Measurements from ENCODE around the gene CELF1.
"Not testable (repeated sequence)": the region's sequence is repeated elsewhere in the genome, so short reads cannot be mapped to it uniquely, and the experiment has no call there.

The CELF1 gene

DNA sequence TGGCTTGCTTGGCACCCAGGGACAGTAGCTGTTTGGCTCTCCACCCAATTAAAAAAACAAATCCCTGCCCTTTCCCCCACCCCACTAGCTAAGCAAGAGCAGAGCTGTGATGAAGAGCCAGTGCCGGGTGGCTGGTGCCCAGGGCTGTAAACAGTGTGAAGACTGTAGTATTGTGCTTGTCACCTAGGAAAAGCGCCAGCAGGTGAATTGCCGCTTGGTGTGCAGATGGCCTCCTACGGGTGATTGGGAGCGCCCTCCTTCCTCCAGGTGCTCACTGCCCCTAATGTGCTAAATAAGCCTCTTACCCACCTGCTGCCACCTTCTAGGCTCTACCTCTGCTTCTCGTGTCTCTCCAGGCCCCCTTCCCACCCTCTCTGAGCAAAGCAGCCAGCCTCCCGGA, 85.6 kb downstream of the CELF1 start:
- H3K27ac ChIP-seq, result peak overlapping the region in 15 of 21 experiments; percentile 6 to 82 (median 46)
- no peak overlapping the region for H3K4me3 ChIP-seq

DNA sequence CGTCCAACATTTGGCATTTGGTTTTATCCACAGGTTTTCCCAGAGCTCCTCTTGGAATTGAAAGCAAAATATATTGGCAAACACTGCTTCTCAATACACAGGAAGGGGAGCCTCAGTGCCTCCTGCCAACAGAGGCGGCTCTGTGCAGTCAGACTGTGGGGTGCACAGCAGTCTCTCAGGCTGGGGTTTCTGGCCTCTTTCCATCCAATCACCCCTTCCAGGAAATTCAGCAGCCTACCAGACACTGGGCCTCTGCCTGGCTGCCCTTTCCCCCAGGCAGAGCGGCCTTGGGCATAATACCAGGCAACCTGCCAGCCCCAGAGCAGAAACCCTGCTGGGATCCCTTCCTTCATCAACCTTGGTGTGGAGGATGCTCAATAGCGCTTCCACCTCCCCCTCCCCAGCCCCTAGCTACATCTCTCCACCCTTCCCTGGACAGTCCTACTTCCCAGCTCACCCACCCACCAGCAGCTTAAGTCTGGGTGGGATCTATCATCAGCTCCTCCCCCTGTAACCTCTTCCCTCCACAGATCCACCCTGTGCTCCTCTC, 86.2 kb downstream of the CELF1 start:
- no peak overlapping the region for H3K4me3 ChIP-seq
- peak overlapping the region in 16 of 21 experiments; percentile 6 to 82 (median 46) for H3K27ac ChIP-seq

GRCh38 chr11:47466201-47466600, 86.7 kb downstream of the CELF1 start:
- peak overlapping the region in 13 of 21 experiments; percentile 6 to 67 (median 45) for H3K27ac ChIP-seq
- no peak overlapping the region for H3K4me3 ChIP-seq

DNA sequence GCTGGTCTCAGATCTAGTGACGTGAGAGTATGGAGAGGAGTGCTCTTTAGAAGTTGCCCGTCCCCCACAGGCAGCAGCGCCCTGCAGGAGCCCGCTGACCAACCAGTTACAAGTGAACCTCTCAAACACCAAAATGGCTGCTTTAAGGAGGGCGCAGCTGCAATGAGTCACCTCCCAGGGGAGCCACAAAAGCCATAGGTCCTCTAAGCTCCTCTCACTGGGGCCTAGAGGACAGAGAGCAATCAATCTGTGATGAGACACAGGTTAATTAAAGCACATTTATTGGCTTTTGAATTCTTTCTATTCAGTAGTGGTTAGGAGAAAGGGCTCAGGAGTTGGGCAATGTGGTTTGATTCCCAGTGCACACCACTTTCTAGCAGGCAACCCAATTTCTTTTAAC, 88.4 kb downstream of the CELF1 start:
- Histone ChIP-seq H3K27ac (peak overlapping the region in 1 of 21 experiments; percentile 30), H3K4me3 (no peak overlapping the region)

DNA sequence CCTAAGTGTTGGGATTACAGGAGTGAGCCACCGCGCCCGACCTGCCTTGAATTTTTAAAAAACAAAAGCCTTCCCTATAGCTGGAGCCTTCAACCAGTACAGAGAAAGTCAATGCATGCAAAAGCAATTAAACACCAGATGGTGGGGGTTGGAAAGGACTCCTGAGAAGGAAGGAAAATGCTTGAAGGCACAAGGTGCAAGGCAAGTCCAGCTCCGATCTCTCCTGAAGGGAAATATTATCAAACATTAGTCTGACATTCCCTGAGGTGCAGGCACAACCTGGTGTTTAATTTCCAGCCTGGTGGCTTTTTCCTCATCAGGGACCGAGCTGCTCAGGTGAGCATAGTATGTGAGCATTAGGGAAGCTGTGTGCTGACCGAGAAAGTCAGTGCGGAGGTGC, 91.1 kb downstream of the CELF1 start:
- Histone ChIP-seq H3K4me3 (no peak overlapping the region), H3K27ac (no peak overlapping the region)

- no peak overlapping the region for H3K4me3 ChIP-seq
- H3K27ac ChIP-seq, result no peak overlapping the region
Observed at GRCh38 chr11:47460571-47461235, 92.2 kb downstream of the CELF1 start.

DNA sequence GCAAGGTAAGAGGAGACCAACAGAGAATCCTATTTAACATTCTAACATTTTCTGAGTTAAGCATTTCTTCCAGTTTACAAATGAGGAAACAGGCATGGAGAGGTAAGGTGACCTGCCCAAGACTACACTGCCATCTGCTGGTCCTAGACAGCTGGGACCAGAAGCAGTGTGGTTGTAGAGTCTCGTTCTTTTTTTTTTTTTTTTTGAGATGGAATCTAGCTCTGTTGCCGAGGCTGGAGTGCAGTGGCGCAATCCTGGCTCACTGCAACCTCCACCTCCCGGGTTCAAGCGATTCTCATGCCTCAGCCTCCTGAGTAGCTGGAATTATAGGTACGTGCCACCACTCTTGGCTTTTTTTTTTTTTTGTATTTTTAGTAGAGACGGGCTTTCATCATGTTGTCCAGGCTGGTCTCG, 98.7 kb downstream of the CELF1 start:
- not testable (repeated sequence) for H3K27ac ChIP-seq, H3K4me3 ChIP-seq

GRCh38 chr11:47453365-47453764, 99.6 kb downstream of the CELF1 start:
- no peak overlapping the region for H3K4me3 ChIP-seq
- no peak overlapping the region for H3K27ac ChIP-seq

DNA sequence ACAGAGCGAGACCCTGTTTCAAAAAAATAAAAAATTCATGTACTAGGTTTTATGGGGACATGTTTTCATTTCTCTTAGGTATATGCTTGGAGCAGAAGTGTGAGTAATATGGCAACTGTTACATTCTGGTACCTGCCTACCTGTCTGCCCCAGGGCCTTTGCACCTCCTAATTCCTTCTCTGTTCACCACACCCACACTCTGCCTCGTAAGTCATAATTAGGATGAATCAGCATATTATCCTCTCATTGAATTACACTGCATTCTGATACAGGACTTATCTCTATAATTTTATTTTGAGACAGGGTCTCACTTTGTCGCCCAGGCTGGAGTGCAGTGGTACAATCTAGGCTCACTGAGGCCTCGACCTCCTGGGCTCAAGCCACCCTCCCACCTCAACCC, 100.9 kb downstream of the CELF1 start:
- no peak overlapping the region for H3K27ac ChIP-seq
- no peak overlapping the region for H3K4me3 ChIP-seq

GRCh38 chr11:47451436-47451835, 101.5 kb downstream of the CELF1 start:
- no peak overlapping the region for H3K4me3 ChIP-seq
- no peak overlapping the region for H3K27ac ChIP-seq

DNA sequence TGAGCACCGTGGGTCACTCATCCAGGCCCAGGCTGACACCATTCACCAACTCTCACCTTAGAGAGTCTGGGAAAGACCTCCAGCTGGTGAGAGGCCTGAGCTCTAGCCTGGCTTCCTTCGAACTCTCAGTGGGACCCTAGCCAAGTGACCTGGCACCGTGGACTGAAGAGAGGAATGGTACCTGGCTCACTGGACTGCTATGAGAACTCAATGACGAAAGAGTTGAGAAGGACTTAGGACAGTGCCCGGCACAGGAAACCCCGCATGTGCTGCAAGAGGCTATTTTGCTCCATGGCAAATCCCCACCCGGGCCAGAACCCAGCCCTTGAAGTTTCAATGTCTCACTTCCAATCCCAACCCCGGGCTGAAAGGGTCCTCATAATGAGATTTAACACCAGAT, 103.4 kb downstream of the CELF1 start:
- H3K27ac ChIP-seq, result no peak overlapping the region
- no peak overlapping the region for H3K4me3 ChIP-seq

DNA sequence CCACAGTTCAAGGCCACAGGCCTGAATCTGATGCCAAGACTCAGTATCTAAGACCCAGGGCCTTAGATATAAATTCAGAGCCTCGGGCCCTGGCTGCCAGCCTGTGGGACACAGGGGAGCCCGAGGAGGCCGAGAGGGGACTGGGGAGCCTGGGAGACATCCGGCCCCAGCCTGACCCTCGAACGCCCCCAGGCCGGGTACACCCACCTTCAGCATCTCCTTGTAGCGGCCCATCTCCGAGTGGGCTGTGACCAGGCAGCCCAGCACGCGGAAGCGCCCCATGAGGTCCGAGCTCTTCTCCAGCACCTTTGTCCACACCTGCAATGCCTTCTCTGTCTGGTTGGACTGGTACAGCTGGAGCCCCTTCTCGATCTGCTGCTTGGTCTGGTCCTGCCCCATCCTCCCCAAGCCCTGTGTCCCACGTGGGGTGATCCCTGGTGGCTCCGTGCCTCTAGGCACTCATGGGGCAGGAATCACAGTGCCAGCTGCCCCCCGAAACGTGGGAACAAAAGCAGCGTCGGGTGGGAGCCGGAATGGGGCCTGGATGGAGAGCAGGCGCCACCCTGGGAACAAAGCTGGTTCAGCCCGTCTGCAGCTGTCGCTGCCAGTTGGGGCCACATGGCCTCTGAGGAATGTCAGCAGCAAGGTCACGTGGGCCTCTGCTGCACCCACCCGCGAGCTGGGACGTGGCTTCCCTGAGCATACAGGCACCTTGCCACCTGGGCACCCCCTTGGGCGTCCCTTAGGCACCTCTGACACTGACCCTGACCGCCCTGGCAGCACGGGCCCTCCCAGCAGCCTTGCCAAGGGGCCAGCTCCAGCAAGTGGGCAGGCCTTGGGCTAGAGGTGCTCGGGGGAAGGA, 104.1 kb downstream of the CELF1 start, which contains the start of gene RAPSN:
Gene RAPSN, minus strand, starts transcription at position 571 of the 862 bp plus-strand sequence. Its CDS starts 172 bp downstream, at position 399.
- no peak within 1 kb of the TSS for H3K27ac ChIP-seq
- no peak within 1 kb of the TSS for H3K4me3 ChIP-seq

DNA sequence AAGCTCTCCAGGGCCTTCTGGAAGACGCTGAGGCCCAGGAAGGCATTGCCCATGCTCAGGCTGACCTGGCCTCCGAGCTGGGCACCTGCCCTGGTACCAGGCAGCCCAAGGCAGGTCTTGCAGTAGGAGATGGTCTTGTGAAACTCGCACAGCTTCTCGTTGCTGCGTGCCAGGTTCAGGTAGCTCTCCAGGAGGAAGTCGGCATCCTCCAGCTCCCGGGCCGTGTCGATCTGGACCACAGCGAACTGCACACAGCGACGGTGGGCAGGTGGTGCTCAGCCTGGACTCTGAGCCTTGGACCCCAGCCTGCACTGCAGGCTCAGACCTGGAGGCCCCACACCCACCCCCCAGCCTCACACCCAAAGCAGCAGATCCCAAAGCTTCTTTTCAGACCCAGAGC, 105.0 kb downstream of the CELF1 start:
- Histone ChIP-seq H3K27ac (no peak overlapping the region), H3K4me3 (no peak overlapping the region)

DNA sequence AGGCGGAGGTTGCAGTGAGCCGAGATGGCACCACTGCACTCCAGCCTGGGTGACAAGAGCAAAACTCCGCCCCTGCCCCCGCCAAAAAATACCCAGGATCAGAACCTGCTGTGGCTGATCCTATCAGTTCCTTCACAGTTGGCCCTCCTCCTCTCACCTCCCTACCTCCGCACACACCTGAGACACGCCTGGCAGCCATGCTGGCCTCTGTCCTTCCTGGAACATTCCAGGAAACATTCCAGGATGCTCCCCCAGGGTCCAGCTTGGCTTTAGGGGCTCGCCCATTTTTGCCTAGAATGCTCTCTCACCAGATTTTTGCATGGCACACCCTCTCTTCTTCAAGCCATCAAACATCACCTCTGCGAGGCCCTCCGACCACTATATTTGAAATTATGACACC, 106.1 kb downstream of the CELF1 start:
- no peak overlapping the region for H3K27ac ChIP-seq
- no peak overlapping the region for H3K4me3 ChIP-seq

- no peak overlapping the region for H3K4me3 ChIP-seq
Observed at GRCh38 chr11:47445840-47446239, 107.1 kb downstream of the CELF1 start.

DNA sequence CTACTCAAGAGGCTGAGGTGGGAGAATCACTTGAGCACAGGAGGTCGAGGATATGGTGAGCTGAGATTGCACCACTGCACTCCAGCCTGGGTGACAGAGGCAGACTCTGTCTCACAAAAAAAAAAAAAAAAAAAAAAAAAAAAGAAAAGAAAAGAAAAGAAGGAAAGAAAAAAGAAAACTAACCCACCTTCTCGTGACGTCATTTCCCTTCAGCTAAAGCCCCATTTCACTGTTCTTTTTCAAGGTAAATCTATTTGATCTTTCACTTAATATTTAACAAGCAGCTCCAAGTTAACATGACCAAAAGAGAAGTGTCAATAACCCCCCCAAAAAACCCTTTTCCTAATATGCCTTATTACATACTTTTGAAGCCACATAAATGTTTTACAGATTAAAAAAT, 109.1 kb downstream of the CELF1 start:
- Histone ChIP-seq H3K27ac (no peak overlapping the region), H3K4me3 (no peak overlapping the region)

More at GRCh38 chr11:47445840-47446239, 107.1 kb downstream of the CELF1 start:
- no peak overlapping the region for H3K27ac ChIP-seq

DNA sequence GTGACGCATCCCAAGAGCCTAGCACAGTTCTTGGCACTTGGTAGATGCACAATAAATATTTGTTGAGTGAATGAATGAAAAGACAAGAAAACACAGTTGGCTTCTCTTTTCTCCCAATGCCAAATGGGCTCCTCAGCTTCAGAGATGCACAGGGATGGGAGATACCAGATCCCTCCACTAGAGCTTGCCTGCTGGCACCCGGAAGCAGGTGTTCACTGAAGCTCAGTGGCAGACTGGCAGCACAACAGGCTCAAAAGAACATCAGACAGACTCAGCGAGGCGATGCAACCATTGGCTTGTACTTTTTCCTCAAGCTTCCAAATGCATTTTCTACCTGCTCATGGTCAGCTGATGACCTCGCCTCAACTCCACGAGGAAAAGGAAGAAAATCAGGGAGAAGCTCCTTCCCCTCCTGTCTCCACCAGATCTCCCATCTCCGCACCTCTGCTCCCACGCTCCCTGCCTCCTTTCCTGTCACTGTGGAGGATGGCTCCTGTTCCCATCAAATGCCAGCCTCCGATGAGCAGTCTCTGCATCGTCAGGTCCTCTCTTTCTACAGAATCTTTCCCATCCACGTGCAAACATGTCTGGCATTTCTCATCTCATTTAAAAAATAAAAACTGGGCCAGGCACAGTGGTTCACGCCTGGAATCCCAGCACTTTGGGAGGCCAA, 109.8 kb downstream of the CELF1 start:
- H3K4me3 ChIP-seq, result no peak overlapping the region
- H3K27ac ChIP-seq, result no peak overlapping the region

- no peak overlapping the region for H3K27ac ChIP-seq
- no peak overlapping the region for H3K4me3 ChIP-seq
Observed at GRCh38 chr11:47442514-47442913, 110.4 kb downstream of the CELF1 start.

DNA sequence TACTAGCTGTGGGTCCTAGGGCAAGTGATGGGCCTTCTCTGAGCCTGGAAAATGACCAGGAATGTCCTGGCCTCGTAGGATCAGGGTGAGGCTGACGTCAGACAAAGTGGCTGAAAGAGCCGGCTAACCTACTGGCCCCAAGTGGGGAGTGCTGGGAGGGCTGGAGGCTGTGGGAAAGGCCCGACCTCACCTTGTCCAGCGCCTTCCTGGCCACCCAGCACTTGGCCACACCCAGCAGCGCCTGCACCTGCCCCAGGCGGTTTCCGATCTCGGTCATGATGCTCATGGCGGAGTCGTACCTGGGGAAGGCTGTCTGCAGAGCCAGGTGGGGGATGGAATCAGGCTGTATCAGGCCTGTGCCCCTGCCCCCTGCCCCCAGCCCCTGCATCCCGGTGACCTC, 111.5 kb downstream of the CELF1 start:
- no peak overlapping the region for H3K4me3 ChIP-seq
- H3K27ac ChIP-seq, result no peak overlapping the region

- Histone ChIP-seq H3K4me3 (no peak overlapping the region), H3K27ac (no peak overlapping the region)
Observed at GRCh38 chr11:47440054-47440476, 112.9 kb downstream of the CELF1 start.

Data from skin epidermis (tissue), 12 donors.